Stimulated activated CD8-positive, alpha-beta memory T cell treated with anti-CD3 and anti-CD28 coated beads, Interleukin-2, amount 100 ng/mL, for 1 hour (primary cell): ENCODE measurements around the gene ACP2.
A peak's percentile ranks its signal among the peaks of the same experiment; 100 is the strongest.

Experiments used
- DNase-seq, 2 donors: peaks; one replicate each; pipeline ENCODE4 v3.0.0-alpha.2; 2020; ENCODE audit warnings: low read depth in 2 of 2

Gene ACP2

GRCh38 chr11:47248664-47249377 lies at the start of gene ACP2:
TSS of gene ACP2 (minus strand) at chr11:47248814. CDS start at chr11:47248789, 25 bp downstream.
- peak; percentile 72 for DNase-seq

GRCh38 chr11:47296045-47296444 lies 47.4 kb upstream of the ACP2 start:
- no peak for DNase-seq

GRCh38 chr11:47295385-47295784 lies 46.8 kb upstream of the ACP2 start:
- no peak for DNase-seq

- DNase-seq, result no peak
Measured at GRCh38 chr11:47289856-47290255, 41.2 kb upstream of the ACP2 start.

GRCh38 chr11:47288066-47288465 lies 39.5 kb upstream of the ACP2 start:
- DNase-seq, result no peak

GRCh38 chr11:47285969-47286770 lies 37.6 kb upstream of the ACP2 start:
- DNase-seq, result no peak

- no peak for DNase-seq
Measured at GRCh38 chr11:47284151-47284550, 35.5 kb upstream of the ACP2 start.

- DNase-seq, result no peak
Measured at GRCh38 chr11:47282462-47282861, 33.8 kb upstream of the ACP2 start.

GRCh38 chr11:47280860-47281259 lies 32.2 kb upstream of the ACP2 start:
- DNase-seq, result no peak

- DNase-seq, result no peak
Measured at GRCh38 chr11:47280099-47280498, 31.5 kb upstream of the ACP2 start.

- no peak for DNase-seq
Measured at GRCh38 chr11:47278769-47279168, 30.2 kb upstream of the ACP2 start.

GRCh38 chr11:47278058-47278457 lies 29.4 kb upstream of the ACP2 start:
- no peak for DNase-seq

GRCh38 chr11:47276923-47277322 lies 28.3 kb upstream of the ACP2 start:
- DNase-seq, result no peak

- DNase-seq, result no peak
Measured at GRCh38 chr11:47274495-47275235, 26.1 kb upstream of the ACP2 start.

- no peak for DNase-seq
Measured at GRCh38 chr11:47272706-47273105, 24.1 kb upstream of the ACP2 start.

GRCh38 chr11:47271961-47272661 lies 23.5 kb upstream of the ACP2 start:
- no peak for DNase-seq

GRCh38 chr11:47271328-47271727 lies 22.7 kb upstream of the ACP2 start:
- DNase-seq, result no peak

GRCh38 chr11:47270331-47271271 lies 22.0 kb upstream of the ACP2 start:
- no peak for DNase-seq

GRCh38 chr11:47269829-47270305 lies 21.3 kb upstream of the ACP2 start, which contains the start of gene MADD:
TSS of gene MADD (plus strand) at chr11:47270133.
- DNase-seq, result peak; percentile 82 to 89
